HG03103 (cell line): Measurements from ENCODE around the gene FIBP.
"Not testable (repeated sequence)": the region's sequence is repeated elsewhere in the genome, so short reads cannot be mapped to it uniquely, and the experiment has no call there.

Experiments
- ATAC-seq: cut with Tn5 transposase; IDR thresholded peaks from one replicate; pipeline ENCODE4 v1.9.1; 2021; ENCODE audit warnings: low read depth; ENCODE audit not compliant: unreplicated experiment

The FIBP gene

GRCh38 chr11:65849771-65850216 lies 38.5 kb downstream of the FIBP start:
- ATAC-seq, result no peak

GRCh38 chr11:65849366-65849765 lies 38.9 kb downstream of the FIBP start:
- no peak for ATAC-seq

- ATAC-seq, result not testable (repeated sequence)
Measured at GRCh38 chr11:65848693-65849092, 39.6 kb downstream of the FIBP start.

DNA sequence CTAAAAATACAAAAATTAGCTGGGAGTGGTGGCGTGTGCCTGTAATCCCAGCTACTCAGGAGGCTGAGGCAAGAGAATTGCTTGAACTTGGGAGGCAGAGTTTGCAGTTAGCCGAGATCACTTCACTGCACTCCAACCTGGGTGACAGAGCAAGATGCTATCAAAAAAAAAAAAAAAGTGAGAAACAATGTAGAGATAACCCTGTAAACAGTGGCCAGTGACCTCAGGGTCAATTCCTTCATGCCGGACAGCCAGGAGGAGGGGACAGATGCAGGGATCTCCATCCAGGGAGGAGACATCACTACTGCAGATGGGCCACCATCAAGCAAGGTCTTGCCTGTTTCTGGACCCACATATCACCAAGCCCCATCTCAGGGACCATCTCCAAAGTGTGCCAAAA lies 40.5 kb downstream of the FIBP start:
- ATAC-seq, result no peak

- ATAC-seq, result no peak
Measured at GRCh38 chr11:65844231-65844872, 43.9 kb downstream of the FIBP start.

DNA sequence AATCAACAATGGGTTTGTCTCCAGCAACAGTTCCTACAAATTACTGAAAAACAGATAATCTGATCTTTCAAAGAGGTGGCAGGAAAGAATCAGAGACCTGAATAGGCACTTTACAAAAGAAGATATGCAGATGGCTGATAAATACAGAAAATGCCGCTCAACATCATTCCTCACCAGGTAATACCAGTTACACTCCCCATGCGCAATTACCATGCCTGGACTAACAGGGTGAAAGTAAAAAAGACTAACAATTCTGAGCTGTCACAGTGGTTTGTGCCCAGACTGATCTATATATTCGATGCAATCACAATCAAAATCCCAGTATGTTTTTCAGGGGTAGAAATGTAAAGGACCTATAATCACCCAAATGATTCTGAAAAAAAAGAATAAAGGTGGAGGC lies 44.5 kb downstream of the FIBP start:
- ATAC-seq, result no peak

- no peak for ATAC-seq
Measured at GRCh38 chr11:65842144-65842543, 46.1 kb downstream of the FIBP start.

- ATAC-seq, result no peak
Measured at GRCh38 chr11:65834202-65834601, 54.1 kb downstream of the FIBP start.
